ENCODE results near the gene EPS8L2.

The EPS8L2 gene

DNA sequence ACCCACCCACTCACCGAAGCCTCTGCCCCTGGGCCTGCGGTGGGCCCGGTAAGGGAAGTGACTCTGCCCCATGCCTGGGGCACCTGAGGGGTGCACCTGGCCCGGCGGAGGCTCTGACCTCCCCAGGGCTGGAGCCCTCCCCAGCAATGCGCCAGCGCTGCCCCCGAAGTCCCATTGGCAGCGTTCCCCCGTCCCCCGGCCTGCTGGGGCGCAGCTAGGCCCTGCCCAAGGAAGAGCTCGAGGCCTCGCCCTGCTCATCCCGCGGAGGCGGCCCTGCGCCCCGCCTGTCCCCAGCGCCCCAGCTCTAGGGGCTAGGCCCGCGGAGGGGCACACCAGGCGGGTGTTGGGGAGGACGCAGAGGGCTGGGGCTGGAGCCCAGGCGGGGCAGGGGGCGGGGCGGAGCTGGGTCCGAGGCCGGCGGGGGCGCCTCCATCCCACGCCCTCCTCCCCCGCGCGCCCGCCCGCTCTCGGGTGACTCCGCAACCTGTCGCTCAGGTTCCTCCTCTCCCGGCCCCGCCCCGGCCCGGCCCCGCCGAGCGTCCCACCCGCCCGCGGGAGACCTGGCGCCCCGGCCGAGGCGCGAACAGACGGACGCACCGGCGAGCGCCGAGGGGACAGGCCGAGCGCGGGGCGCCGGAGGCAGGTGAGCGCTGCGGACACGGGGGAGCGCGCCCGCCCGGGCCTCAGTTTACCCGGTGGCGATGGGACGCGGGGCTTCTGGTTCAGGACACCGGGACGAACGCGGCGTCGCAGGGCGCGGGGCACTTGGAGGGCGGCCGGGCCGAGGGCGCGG lies at the start of gene EPS8L2:
Gene EPS8L2 (plus strand): TSS at position 586 of the 793 bp plus-strand sequence. CDS start 3,177 bp downstream, outside the sequence.
- H3K36me3 ChIP-seq (ENCODE audit: insufficient read depth, low read length): no peaks in the 10 kb centered on the region; the same call in 1 of the 2 replicates
- H3K9me3 ChIP-seq (ENCODE audit: control insufficient read depth, insufficient read depth, low read length): no peaks in the 10 kb centered on the region
- peaks cover 38% of the 10 kb centered on the region; the same call in 1 of the 2 replicates for H3K4me1 ChIP-seq (ENCODE audit: insufficient read depth, low read length)
- peak within 1 kb of the TSS; percentile 84 for H3K9ac ChIP-seq (ENCODE audit: low read depth, low read length)

DNA sequence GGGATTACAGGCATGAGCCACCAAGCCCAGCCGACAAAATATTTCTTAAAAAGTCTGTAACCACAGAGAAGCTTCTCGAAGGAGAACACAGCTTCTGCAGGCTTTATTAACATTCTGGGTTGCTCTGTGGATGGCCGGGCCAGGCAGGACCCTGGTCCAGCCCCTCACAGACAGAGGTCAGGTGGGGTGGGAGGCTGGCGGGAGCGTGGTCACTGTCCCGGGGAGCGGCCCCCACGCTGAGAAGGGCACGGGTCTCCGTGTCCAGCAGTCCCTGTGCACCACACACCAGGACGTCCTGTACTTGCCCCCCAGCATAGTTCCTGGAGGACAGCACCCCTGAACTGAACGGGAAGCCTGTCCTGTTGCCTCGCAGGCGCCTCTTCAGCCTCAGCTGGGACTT lies 49.6 kb upstream of the EPS8L2 start:
- H3K4me1 ChIP-seq (ENCODE audit: insufficient read depth, low read length): no peaks in the 10 kb centered on the region
- H3K36me3 ChIP-seq (ENCODE audit: insufficient read depth, low read length): no peaks in the 10 kb centered on the region
- no peaks in the 10 kb centered on the region for H3K9me3 ChIP-seq (ENCODE audit: control insufficient read depth, insufficient read depth, low read length)
- H3K9ac ChIP-seq (ENCODE audit: low read depth, low read length): no peak overlapping the region

DNA sequence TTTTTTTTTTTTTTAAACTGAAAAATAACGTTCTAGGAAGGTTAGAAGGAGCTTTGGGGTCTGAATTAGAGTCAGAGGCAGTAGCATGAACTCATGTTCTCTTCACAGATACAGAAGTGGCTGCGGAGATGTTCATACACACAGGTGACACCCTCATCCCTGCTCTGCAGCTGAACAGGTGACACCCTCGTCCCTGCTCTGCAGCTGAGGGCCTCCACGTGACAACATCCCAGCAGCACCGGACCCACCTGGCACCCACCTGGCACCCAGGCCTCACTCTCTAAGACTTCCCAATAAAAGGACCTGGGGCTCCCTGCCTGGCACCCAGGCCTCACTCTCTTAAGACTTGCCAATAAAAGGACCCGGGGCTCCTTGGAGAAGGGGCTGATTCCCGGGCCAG lies 49.2 kb upstream of the EPS8L2 start:
- Histone ChIP-seq H3K9me3 (ENCODE audit: control insufficient read depth, insufficient read depth, low read length) (no peaks in the 10 kb centered on the region), H3K36me3 (ENCODE audit: insufficient read depth, low read length) (no peaks in the 10 kb centered on the region), H3K4me1 (ENCODE audit: insufficient read depth, low read length) (no peaks in the 10 kb centered on the region), H3K9ac (ENCODE audit: low read depth, low read length) (no peak overlapping the region)

DNA sequence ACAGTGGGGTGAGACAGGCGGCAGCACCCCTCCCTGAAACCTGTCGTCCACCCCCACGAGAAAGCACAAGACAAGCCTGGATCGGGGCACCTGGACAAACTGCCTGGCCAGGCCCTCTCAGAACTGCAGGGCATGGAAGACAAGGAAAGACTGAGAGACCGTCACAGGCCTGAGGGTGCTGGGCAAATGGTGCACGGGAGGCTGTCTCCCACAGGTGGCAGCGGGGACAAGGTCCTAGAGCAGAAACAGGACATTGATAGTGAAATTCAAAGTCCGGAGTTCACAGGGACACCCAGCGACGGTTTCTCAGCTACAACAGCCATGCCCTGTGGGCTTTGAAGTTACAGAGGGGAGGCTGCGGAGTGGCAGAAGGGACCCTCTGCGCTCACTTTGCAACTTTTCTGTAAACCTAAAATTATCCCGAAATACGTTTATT lies 48.3 kb upstream of the EPS8L2 start:
- no peak overlapping the region for H3K9ac ChIP-seq (ENCODE audit: low read depth, low read length)
- no peaks in the 10 kb centered on the region for H3K9me3 ChIP-seq (ENCODE audit: control insufficient read depth, insufficient read depth, low read length)
- H3K36me3 ChIP-seq (ENCODE audit: insufficient read depth, low read length): no peaks in the 10 kb centered on the region
- no peaks in the 10 kb centered on the region for H3K4me1 ChIP-seq (ENCODE audit: insufficient read depth, low read length)

DNA sequence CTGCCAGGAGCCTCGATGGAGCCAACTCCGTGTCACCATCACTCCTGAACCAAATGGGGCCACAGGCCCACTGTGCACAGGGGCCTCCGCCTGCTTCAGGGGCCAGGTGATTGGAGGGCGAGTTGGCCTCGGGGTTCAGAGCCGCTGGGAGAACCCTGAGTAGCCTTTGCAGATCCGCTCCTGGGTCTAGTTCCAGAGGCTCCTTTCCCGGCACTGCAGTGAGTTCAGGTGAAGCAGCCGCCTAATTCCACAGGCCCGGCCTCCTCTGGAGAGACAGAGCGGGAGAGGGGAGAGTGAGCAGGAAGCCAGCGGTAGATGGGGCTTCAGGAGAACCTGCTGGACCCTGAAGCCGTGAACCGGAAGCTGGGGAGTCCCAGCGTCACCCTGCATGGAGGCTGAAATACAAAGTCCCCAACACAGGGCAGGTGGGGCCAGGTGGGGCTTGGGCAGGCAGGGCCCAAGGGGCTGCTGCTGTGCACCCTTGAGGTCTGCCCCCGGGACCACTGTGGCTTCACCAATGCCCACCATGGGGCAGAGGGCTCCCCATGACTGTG lies 46.4 kb upstream of the EPS8L2 start:
- no peaks in the 10 kb centered on the region for H3K4me1 ChIP-seq (ENCODE audit: insufficient read depth, low read length)
- no peaks in the 10 kb centered on the region for H3K36me3 ChIP-seq (ENCODE audit: insufficient read depth, low read length)
- no peak overlapping the region for H3K9ac ChIP-seq (ENCODE audit: low read depth, low read length)
- no peaks in the 10 kb centered on the region for H3K9me3 ChIP-seq (ENCODE audit: control insufficient read depth, insufficient read depth, low read length)

DNA sequence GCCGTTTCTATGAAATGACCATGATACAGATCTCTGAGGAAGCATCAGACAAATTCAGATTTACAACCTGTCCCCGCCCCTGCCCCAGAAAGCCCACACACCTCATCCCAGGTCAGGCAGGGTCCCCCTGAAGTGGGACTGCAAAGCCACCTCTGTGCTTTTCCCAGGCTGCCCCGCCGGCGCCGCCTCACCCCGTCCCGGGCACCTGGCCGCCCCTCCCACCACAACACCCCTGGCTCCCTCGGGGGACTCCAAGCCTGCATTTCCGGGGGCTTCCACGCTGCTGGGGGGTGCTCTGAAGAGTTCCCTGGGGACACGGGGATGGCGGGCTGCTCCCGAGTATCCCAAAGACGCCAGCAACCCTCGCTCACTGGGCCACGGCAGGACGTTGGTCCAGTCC lies 45.8 kb upstream of the EPS8L2 start:
- H3K9me3 ChIP-seq (ENCODE audit: control insufficient read depth, insufficient read depth, low read length): no peaks in the 10 kb centered on the region
- H3K36me3 ChIP-seq (ENCODE audit: insufficient read depth, low read length): no peaks in the 10 kb centered on the region
- H3K9ac ChIP-seq (ENCODE audit: low read depth, low read length): no peak overlapping the region
- no peaks in the 10 kb centered on the region for H3K4me1 ChIP-seq (ENCODE audit: insufficient read depth, low read length)

DNA sequence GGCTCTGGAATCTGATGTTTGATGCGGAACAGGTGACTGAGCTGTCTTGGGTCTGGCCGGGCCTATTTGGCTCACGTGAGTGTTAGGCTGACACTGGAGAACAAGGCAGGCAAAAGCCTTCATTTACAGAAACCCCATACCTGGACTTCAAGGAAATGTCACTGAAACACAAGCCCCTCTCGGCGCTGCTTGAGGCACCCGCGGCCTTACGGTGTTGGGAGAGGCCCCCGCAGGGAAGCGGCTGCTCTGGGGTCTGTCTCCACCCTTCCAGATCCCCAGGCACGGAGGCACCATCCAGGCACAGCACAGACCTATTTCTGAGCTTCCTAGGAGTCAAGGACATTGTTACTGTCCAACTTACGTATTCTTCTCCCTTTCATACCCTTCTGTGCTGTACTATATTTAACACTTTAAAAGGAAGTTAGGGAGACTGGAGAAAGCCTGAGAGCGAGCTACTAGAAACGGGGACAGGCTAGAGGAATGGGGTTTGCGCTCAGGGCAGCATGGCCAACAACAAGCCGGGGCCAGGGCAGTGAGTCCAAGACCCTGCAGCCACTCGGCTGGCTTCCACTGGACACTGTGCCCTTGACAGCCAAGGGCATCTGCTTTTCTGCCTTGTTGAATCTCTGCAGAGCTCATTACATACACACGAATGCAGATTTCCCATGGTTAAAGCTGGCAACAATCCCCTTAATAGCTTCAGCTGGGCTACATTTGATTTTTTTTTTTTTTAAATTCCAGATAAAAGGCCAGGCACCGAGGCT lies 45.2 kb upstream of the EPS8L2 start:
- H3K36me3 ChIP-seq (ENCODE audit: insufficient read depth, low read length): no peaks in the 10 kb centered on the region
- no peaks in the 10 kb centered on the region for H3K4me1 ChIP-seq (ENCODE audit: insufficient read depth, low read length)
- no peak overlapping the region for H3K9ac ChIP-seq (ENCODE audit: low read depth, low read length)
- H3K9me3 ChIP-seq (ENCODE audit: control insufficient read depth, insufficient read depth, low read length): no peaks in the 10 kb centered on the region

DNA sequence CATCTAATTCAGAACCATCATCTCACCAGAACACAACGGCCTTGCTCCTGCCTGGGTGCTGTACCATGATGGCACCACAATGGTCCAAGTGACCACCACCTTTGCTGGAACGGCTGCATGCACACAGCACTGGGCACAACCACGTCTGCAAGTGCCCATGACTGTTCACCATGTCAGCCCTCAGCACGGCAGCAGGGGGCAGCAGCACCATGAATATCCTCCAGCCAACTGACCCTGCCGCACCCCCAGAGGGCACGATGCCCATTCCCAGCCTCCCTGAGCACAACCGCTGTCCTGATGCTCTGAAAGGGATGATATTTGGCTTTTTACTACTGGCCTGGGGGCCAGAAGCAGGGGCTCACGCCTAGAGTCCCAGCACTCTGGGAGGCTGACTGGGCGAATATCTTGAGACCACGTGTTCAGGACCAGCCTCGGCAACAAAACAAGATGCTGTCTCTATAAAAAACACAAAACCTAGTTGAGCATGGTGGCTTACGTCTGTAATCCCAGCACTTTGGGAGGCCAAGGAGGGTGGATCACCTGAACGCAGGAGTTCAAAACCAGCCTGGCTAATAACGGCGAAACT lies 43.2 kb upstream of the EPS8L2 start:
- no peak overlapping the region for H3K9ac ChIP-seq (ENCODE audit: low read depth, low read length)
- H3K36me3 ChIP-seq (ENCODE audit: insufficient read depth, low read length): no peaks in the 10 kb centered on the region
- H3K9me3 ChIP-seq (ENCODE audit: control insufficient read depth, insufficient read depth, low read length): no peaks in the 10 kb centered on the region
- H3K4me1 ChIP-seq (ENCODE audit: insufficient read depth, low read length): no peaks in the 10 kb centered on the region

DNA sequence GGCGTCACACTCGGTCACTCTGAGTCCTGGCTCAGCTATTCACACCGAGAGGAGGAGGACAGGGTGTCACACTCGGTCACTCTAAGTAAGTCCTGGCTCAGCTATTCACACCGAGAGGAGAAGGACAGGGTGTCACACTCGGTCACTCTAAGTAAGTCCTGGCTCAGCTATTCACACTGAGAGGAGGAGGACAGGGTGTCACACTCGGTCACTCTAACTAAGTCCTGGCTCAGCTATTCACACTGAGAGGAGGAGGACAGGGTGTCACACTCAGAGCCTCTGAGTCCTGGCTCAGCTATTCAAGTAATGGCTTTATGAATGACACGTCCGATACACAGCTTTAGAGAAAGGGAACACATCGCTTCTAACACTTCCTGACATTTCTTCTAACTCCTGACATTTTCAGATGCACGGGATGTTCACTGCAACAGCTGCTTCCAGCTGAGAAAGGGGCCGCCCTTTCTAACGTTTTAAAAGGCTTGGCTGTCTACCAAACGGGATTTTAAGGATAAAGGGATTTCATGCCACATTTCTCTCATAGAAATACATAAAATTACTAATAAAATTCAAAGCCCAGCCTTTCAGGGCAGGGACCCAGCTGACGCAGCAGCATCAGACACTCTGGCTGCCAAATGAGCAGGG lies 40.8 kb upstream of the EPS8L2 start:
- Histone ChIP-seq H3K36me3 (ENCODE audit: insufficient read depth, low read length) (no peaks in the 10 kb centered on the region), H3K9ac (ENCODE audit: low read depth, low read length) (no peak overlapping the region), H3K9me3 (ENCODE audit: control insufficient read depth, insufficient read depth, low read length) (no peaks in the 10 kb centered on the region), H3K4me1 (ENCODE audit: insufficient read depth, low read length) (no peaks in the 10 kb centered on the region)

DNA sequence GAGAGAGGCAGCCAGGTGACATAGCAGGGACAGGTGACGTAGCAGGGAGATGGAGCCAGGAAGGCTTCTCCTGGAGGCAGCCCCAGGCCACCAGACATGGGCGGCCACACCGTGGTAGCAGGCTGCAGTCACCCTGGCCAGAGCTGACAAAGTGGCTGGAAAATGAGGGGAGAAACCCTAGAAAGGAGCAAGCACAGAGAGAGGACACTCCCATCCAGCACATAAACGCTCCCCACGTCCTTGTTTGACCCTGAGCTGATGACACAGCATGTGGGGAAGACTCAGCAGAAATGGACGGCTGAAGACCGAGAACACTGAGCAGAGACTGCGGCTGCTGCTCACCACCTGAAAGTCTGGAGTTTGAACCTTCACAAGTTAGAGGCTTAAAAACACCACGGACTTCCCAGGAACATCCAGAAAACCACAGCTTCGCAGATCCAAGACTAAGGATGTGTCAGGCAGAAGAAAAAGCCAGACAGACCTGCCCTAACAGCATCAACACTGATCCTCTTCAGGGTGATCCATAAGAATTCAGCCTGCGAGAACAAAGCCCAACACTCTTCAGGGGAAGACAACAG lies 40.2 kb upstream of the EPS8L2 start:
- H3K9ac ChIP-seq (ENCODE audit: low read depth, low read length): no peak overlapping the region
- no peaks in the 10 kb centered on the region for H3K4me1 ChIP-seq (ENCODE audit: insufficient read depth, low read length)
- H3K9me3 ChIP-seq (ENCODE audit: control insufficient read depth, insufficient read depth, low read length): no peaks in the 10 kb centered on the region
- no peaks in the 10 kb centered on the region for H3K36me3 ChIP-seq (ENCODE audit: insufficient read depth, low read length)

DNA sequence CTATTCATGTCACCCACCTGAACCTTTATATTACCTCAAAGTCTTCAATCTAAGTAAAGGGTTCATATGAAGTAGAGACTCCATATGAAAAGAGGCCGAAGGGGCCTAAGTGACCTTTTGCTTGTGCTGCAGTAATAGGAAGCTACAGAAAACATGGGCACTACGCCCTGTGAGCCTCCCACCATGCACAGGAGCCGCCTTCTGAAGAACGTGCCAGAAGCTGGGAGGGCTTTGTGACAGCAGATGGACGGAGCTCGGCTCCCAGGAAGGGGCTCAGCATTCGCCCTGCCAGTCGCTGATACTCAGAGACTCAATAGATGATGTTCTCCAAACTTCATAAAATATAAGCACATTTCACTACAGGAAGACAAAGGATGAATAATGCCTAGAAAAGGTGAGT lies 32.2 kb upstream of the EPS8L2 start:
- H3K4me1 ChIP-seq (ENCODE audit: insufficient read depth, low read length): no peaks in the 10 kb centered on the region
- H3K36me3 ChIP-seq (ENCODE audit: insufficient read depth, low read length): peaks cover 12% of the 10 kb centered on the region; the same call in 1 of the 2 replicates
- no peaks in the 10 kb centered on the region for H3K9me3 ChIP-seq (ENCODE audit: control insufficient read depth, insufficient read depth, low read length)
- H3K9ac ChIP-seq (ENCODE audit: low read depth, low read length): no peak overlapping the region

DNA sequence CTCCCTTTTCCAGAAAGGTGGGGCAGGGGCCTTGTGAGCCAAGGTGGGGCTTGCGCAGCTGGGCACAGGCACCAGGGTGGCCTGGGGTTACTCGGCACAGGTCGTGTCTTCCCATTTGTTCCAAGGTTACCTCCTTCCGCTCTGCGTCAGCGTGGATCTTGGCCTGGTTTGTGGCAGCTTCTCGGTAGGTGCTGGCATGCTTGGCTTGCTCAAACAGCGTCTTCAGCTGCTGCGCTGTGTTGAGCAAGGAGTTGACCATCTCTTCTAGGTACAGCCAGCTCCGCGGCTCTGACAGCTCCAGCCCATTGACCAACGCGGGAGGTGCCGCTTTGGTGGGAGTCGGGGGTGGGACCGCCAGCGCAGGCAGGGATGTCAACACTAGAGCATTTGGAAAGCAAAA lies 31.6 kb upstream of the EPS8L2 start:
- Histone ChIP-seq H3K4me1 (ENCODE audit: insufficient read depth, low read length) (no peaks in the 10 kb centered on the region), H3K36me3 (ENCODE audit: insufficient read depth, low read length) (peaks cover 15% of the 10 kb centered on the region; the same call in 1 of the 2 replicates), H3K9ac (ENCODE audit: low read depth, low read length) (no peak overlapping the region), H3K9me3 (ENCODE audit: control insufficient read depth, insufficient read depth, low read length) (no peaks in the 10 kb centered on the region)

DNA sequence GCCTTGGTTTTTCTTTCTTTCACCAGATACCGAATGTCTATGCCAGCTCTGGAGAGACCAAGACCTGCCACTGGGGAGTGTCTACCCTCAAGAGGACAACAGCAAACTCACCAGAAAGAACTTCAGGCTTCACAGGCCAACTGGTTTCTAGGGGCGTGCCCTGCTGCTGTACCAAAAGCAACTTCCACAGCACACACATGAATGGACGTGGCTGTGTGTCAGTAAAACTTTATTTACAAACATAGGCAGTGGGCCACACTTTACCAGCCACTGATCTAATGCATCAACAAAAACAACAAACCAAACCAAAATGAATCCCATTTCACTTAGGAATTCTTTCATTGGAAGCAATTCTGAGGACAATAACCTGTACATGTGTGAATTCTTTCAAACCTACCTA lies 27.7 kb upstream of the EPS8L2 start:
- H3K36me3 ChIP-seq (ENCODE audit: insufficient read depth, low read length): peaks cover 31% of the 10 kb centered on the region
- H3K4me1 ChIP-seq (ENCODE audit: insufficient read depth, low read length): no peaks in the 10 kb centered on the region
- H3K9me3 ChIP-seq (ENCODE audit: control insufficient read depth, insufficient read depth, low read length): no peaks in the 10 kb centered on the region
- H3K9ac ChIP-seq (ENCODE audit: low read depth, low read length): no peak overlapping the region
